HepG2 (cell line): ENCODE measurements around the gene PLCB4.

Source experiments
- ATF1 ChIP-seq: IDR thresholded peaks from 2 replicates; pipeline ENCODE4 v1.6.1; 2016; ENCODE audit warnings: mild to moderate bottlenecking, control low read depth
- POLR2A ChIP-seq, 2 experiments: IDR thresholded peaks; 2 replicates each; pipeline ENCODE4 v1.6.1; 2011; ENCODE audit warnings: low read depth in 2 of 2, low read length in 2 of 2, mild to moderate bottlenecking in 1 of 2, moderate library complexity in 1 of 2; ENCODE audit not compliant: insufficient read depth in 1 of 2
- POLR2AphosphoS5 ChIP-seq: IDR thresholded peaks from 2 replicates; pipeline ENCODE4 v1.6.1; 2012; ENCODE audit warnings: low read depth, low read length
- TCF12 ChIP-seq, 2 experiments: fragments of 450-650 bp in 1 of 2; sonication (generic) in 1 of 2; formaldehyde crosslinking in 1 of 2; IDR thresholded peaks; 2 replicates each; pipeline versions ENCODE4 v1.6.1 to v1.8.0; 2017 to 2022; ENCODE audit warnings: antibody characterized with exemption in 1 of 2, mild to moderate bottlenecking in 1 of 2, missing genetic modification reagents in 1 of 2, moderate library complexity in 1 of 2
- TF ChIP-seq, protein P1 (sequence below): sonication (generic); formaldehyde crosslinking; IDR thresholded peaks from 2 replicates; pipeline ENCODE4 v1.4.0; 2020; ENCODE audit warnings: low read depth, mild to moderate bottlenecking, missing genetic modification reagents
- TF ChIP-seq, protein P2 (sequence below): sonication (generic); formaldehyde crosslinking; IDR thresholded peaks from 2 replicates; pipeline ENCODE4 v1.5.0; 2020; ENCODE audit warnings: mild to moderate bottlenecking, missing genetic modification reagents, moderate library complexity
- TF ChIP-seq, protein P3 (sequence below): sonication (generic); formaldehyde crosslinking; IDR thresholded peaks from 2 replicates; pipeline ENCODE4 v1.8.0; 2022; ENCODE audit warnings: mild to moderate bottlenecking, missing genetic modification reagents
- TF ChIP-seq, protein P4 (sequence below): sonication (generic); formaldehyde crosslinking; IDR thresholded peaks from 2 replicates; pipeline ENCODE4 v1.4.0; 2020; ENCODE audit warnings: mild to moderate bottlenecking, missing genetic modification reagents

DNA sequence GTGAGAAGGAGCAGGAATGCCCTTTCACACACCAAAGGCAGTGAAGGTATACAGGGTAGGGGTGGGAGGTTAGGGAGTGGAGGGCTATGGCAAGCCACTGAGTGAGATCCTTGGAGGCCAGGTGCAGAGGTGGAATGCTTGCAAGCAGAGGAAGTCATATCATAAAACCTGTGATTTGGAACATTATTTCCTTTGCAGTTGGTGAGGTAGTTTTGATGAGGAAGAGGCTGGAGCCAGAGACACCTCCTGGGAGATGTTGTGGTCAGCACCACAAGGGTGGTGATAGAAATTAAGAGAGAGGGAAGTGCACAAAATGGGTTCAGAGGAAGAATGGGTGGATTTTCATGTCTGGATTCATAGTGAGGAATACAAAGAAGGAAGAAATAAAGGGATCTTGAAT is 73.0 kb downstream of the PLCB4 start:
- TF ChIP-seq, protein P1, sequence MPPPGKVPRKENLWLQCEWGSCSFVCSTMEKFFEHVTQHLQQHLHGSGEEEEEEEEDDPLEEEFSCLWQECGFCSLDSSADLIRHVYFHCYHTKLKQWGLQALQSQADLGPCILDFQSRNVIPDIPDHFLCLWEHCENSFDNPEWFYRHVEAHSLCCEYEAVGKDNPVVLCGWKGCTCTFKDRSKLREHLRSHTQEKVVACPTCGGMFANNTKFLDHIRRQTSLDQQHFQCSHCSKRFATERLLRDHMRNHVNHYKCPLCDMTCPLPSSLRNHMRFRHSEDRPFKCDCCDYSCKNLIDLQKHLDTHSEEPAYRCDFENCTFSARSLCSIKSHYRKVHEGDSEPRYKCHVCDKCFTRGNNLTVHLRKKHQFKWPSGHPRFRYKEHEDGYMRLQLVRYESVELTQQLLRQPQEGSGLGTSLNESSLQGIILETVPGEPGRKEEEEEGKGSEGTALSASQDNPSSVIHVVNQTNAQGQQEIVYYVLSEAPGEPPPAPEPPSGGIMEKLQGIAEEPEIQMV (CRISPR knock-in tag) = no peak
- TF ChIP-seq, protein P2, sequence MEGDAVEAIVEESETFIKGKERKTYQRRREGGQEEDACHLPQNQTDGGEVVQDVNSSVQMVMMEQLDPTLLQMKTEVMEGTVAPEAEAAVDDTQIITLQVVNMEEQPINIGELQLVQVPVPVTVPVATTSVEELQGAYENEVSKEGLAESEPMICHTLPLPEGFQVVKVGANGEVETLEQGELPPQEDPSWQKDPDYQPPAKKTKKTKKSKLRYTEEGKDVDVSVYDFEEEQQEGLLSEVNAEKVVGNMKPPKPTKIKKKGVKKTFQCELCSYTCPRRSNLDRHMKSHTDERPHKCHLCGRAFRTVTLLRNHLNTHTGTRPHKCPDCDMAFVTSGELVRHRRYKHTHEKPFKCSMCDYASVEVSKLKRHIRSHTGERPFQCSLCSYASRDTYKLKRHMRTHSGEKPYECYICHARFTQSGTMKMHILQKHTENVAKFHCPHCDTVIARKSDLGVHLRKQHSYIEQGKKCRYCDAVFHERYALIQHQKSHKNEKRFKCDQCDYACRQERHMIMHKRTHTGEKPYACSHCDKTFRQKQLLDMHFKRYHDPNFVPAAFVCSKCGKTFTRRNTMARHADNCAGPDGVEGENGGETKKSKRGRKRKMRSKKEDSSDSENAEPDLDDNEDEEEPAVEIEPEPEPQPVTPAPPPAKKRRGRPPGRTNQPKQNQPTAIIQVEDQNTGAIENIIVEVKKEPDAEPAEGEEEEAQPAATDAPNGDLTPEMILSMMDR (CRISPR knock-in tag) = no peak
- TF ChIP-seq, protein P3, sequence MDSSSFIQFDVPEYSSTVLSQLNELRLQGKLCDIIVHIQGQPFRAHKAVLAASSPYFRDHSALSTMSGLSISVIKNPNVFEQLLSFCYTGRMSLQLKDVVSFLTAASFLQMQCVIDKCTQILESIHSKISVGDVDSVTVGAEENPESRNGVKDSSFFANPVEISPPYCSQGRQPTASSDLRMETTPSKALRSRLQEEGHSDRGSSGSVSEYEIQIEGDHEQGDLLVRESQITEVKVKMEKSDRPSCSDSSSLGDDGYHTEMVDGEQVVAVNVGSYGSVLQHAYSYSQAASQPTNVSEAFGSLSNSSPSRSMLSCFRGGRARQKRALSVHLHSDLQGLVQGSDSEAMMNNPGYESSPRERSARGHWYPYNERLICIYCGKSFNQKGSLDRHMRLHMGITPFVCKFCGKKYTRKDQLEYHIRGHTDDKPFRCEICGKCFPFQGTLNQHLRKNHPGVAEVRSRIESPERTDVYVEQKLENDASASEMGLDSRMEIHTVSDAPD (CRISPR knock-in tag) = no peak
- TF ChIP-seq TCF12 (IDR thresholded peaks at IDR 0.05) = no peak
- TF ChIP-seq TCF12 (CRISPR knock-in tag; IDR thresholded peaks at IDR 0.05) = no peak
- no peak for TF ChIP-seq POLR2AphosphoS5
- TF ChIP-seq, protein P4, sequence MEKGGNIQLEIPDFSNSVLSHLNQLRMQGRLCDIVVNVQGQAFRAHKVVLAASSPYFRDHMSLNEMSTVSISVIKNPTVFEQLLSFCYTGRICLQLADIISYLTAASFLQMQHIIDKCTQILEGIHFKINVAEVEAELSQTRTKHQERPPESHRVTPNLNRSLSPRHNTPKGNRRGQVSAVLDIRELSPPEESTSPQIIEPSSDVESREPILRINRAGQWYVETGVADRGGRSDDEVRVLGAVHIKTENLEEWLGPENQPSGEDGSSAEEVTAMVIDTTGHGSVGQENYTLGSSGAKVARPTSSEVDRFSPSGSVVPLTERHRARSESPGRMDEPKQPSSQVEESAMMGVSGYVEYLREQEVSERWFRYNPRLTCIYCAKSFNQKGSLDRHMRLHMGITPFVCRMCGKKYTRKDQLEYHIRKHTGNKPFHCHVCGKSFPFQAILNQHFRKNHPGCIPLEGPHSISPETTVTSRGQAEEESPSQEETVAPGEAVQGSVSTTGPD (CRISPR knock-in tag) = no peak
- TF ChIP-seq ATF1 (CRISPR knock-in tag) = no peak
- no peak for TF ChIP-seq POLR2A (IDR thresholded peaks at IDR 0.05; ENCODE audit: insufficient read depth in 1 of 2, low read depth in 2 of 2, low read length in 2 of 2)
